GM18517 (cell line): ENCODE results near the gene FMNL1.

ENCODE experiments used
- ATAC-seq: cut with Tn5 transposase; IDR thresholded peaks from one replicate; pipeline ENCODE4 v1.9.1; 2021; ENCODE audit warnings: mild to moderate bottlenecking, moderate library complexity; ENCODE audit not compliant: unreplicated experiment

FMNL1 gene

GRCh38 chr17:45296833-45297124 is 75.1 kb downstream of the FMNL1 start:
- ATAC-seq, result no peak
